22Rv1 (cell line): Measurements from ENCODE around the gene SIPA1L3.

Source experiments
- H3K27ac ChIP-seq: fragments of 450-650 bp; 2 replicates; pipeline ENCODE4 v1.5.1; 2017
- CTCF ChIP-seq: fragments of 450-650 bp; IDR thresholded peaks from 2 replicates; pipeline ENCODE4 v1.5.1; 2017; ENCODE audit warnings: mild to moderate bottlenecking
- ZFX ChIP-seq: fragments of 450-650 bp; IDR thresholded peaks from 2 replicates; pipeline ENCODE4 v1.6.1; 2017; ENCODE audit warnings: antibody characterized with exemption, borderline replicate concordance

The SIPA1L3 gene

GRCh38 chr19:38144667-38145066 is 237.7 kb downstream of the SIPA1L3 start:
- no peak overlapping the region for H3K27ac ChIP-seq
- TF ChIP-seq ZFX: no peak
- TF ChIP-seq CTCF: no peak

- TF ChIP-seq CTCF (no peak), ZFX (no peak)
These were observed 238.6 kb downstream of the SIPA1L3 start for GRCh38 chr19:38145623-38146022.

GRCh38 chr19:38148337-38148736 is 241.3 kb downstream of the SIPA1L3 start:
- TF ChIP-seq CTCF: no peak
- no peak for TF ChIP-seq ZFX
- H3K27ac ChIP-seq: no peak overlapping the region

More at GRCh38 chr19:38145623-38146022, 238.6 kb downstream of the SIPA1L3 start:
- no peak overlapping the region for H3K27ac ChIP-seq

- TF ChIP-seq ZFX: no peak
- no peak overlapping the region for H3K27ac ChIP-seq
These were observed 242.7 kb downstream of the SIPA1L3 start for GRCh38 chr19:38149661-38150061.

GRCh38 chr19:38151242-38151641 is 244.2 kb downstream of the SIPA1L3 start:
- TF ChIP-seq ZFX (no peak), CTCF (no peak)
- H3K27ac ChIP-seq: no peak overlapping the region

GRCh38 chr19:38152461-38153379 is 245.7 kb downstream of the SIPA1L3 start:
- TF ChIP-seq ZFX: no peak
- no peak for TF ChIP-seq CTCF
- H3K27ac ChIP-seq: no peak overlapping the region

- H3K27ac ChIP-seq: no peak overlapping the region
- TF ChIP-seq ZFX (no peak), CTCF (no peak)
These were observed 248.4 kb downstream of the SIPA1L3 start for GRCh38 chr19:38155453-38155852.

- no peak for TF ChIP-seq ZFX
- TF ChIP-seq CTCF: no peak
- H3K27ac ChIP-seq: no peak overlapping the region
These were observed 251.7 kb downstream of the SIPA1L3 start for GRCh38 chr19:38158730-38159129.
